HepG2 (cell line): ENCODE measurements around the gene WSCD2. TPM values are rescaled to one million over a fixed set of nuclear protein-coding genes. Genes with fewer than 3 reads are reported as not detected.
A peak's percentile ranks its signal among the peaks of the same experiment; 100 is the strongest.

Experiments used
- ATAC-seq: fragments of 200-7000 bp; cut with Tn5 transposase; 3 replicates; pipeline ENCODE4 v1.9.1; 2020; ENCODE audit warnings: mild to moderate bottlenecking, moderate library complexity
- BruUV-seq: library from RNA; stranded (reverse); fragments of 400-500 nt; replicated peaks from 2 replicates; lab custom pipeline; 2021; lab: Mats Ljungman, UMichigan
- CTCF ChIA-PET: fragments of 300-600 bp; formaldehyde crosslinking; extraction: SDS; loops from one replicate; lab custom pipeline; 2021; ENCODE audit warnings: low total read pairs, inconsistent platforms, low intra/inter-chr PET ratio; lab: Yijun Ruan, JAX
- POLR2A ChIA-PET: fragments of 350-600 bp; sonication (Branson Sonifier 250); formaldehyde crosslinking; loops from one replicate; lab custom pipeline; 2020; ENCODE audit warnings: antibody characterized with exemption, inconsistent platforms; lab: Yijun Ruan, JAX
- DNase-seq: peaks from one replicate; pipeline ENCODE4 v3.0.0-alpha.2; 2015; ENCODE audit warnings: low spot score
- FAIRE-seq: peaks from 3 replicates; lab custom pipeline; 2011; peaks lifted over from hg19 to GRCh38; lab: Jason Lieb, UNC
- H2AFZ ChIP-seq: one replicate; pipeline ENCODE4 v1.6.1; 2011; ENCODE audit warnings: low read length, inconsistent platforms
- H3K27ac ChIP-seq: fragments of 300-600 bp; 3 replicates; pipeline ENCODE4 v1.8.0; 2011; ENCODE audit warnings: mixed run types, mild to moderate bottlenecking, mixed read lengths, low read length, inconsistent platforms; ENCODE audit not compliant: insufficient read depth; ENCODE audit errors: extremely low read length
- H3K27me3 ChIP-seq, 2 experiments: fragments of 200-600 bp in 1 of 2; 2 replicates in 1 of 2; 3 replicates in 1 of 2; pipeline versions ENCODE4 v1.6.0 to v1.8.0; 2011; ENCODE audit warnings: low read length in 2 of 2, mild to moderate bottlenecking in 2 of 2, moderate library complexity in 2 of 2, inconsistent platforms in 1 of 2; ENCODE audit not compliant: insufficient read depth in 2 of 2, control insufficient read depth in 1 of 2
- H3K36me3 ChIP-seq, 2 experiments: fragments of 200-600 bp in 1 of 2; replicated peaks in 1 of 2; 2 replicates in 1 of 2; 3 replicates in 1 of 2; pipeline versions ENCODE4 v1.5.1 to v1.8.0; 2011; ENCODE audit warnings: low read length in 2 of 2, inconsistent platforms in 1 of 2; ENCODE audit not compliant: insufficient read depth in 2 of 2, control insufficient read depth in 1 of 2
- H3K4me1 ChIP-seq: 2 replicates; pipeline ENCODE4 v1.5.1; 2012; ENCODE audit warnings: low read length, inconsistent platforms; ENCODE audit not compliant: insufficient read depth
- H3K4me2 ChIP-seq: 2 replicates; pipeline ENCODE4 v1.6.0; 2011; ENCODE audit warnings: low read depth, low read length, inconsistent platforms
- H3K4me3 ChIP-seq, 3 experiments: fragments of 200-600 bp in 1 of 3; sonication (generic), shearing (Covaris generic) in 1 of 3; replicated peaks in 1 of 3; 2 replicates each; pipeline ENCODE4 v1.5.1; 2011 to 2016; ENCODE audit warnings: low read length in 3 of 3, inconsistent platforms in 2 of 3, low read depth in 2 of 3, mild to moderate bottlenecking in 2 of 3, control low read depth in 1 of 3, mixed read lengths in 1 of 3; ENCODE audit not compliant: insufficient read depth in 1 of 3
- H3K79me2 ChIP-seq: one replicate; pipeline ENCODE4 v1.6.1; 2011; ENCODE audit warnings: low read length, inconsistent platforms; ENCODE audit not compliant: insufficient read depth
- H3K9ac ChIP-seq: 2 replicates; pipeline ENCODE4 v1.6.0; 2011; ENCODE audit warnings: mild to moderate bottlenecking, low read depth, low read length, inconsistent platforms; ENCODE audit not compliant: insufficient read depth
- H3K9me3 ChIP-seq: 2 replicates; pipeline ENCODE4 v1.5.1; 2012; ENCODE audit warnings: mild to moderate bottlenecking, low read length
- H4K20me1 ChIP-seq: 2 replicates; pipeline ENCODE4 v1.6.0; 2011; ENCODE audit warnings: inconsistent platforms, mild to moderate bottlenecking, low read length, moderate library complexity; ENCODE audit not compliant: insufficient read depth
- ELF1 ChIP-seq: sonication (generic); formaldehyde crosslinking; IDR thresholded peaks from 2 replicates; pipeline ENCODE4 v1.4.0; 2020; ENCODE audit warnings: missing genetic modification reagents
- FOXJ3 ChIP-seq: sonication (generic); formaldehyde crosslinking; IDR thresholded peaks from 2 replicates; pipeline ENCODE4 v1.4.0; 2020; ENCODE audit warnings: missing genetic modification reagents, mild to moderate bottlenecking, borderline replicate concordance
- HDAC1 ChIP-seq: sonication (generic); formaldehyde crosslinking; IDR thresholded peaks from 2 replicates; pipeline ENCODE4 v1.5.1; 2020; ENCODE audit warnings: mild to moderate bottlenecking, missing genetic modification reagents
- HIVEP1 ChIP-seq: sonication (generic); formaldehyde crosslinking; IDR thresholded peaks from 2 replicates; pipeline ENCODE4 v1.4.0; 2020; ENCODE audit warnings: mild to moderate bottlenecking, missing genetic modification reagents
- HOXD1 ChIP-seq: sonication (generic); formaldehyde crosslinking; IDR thresholded peaks from 2 replicates; pipeline ENCODE4 v1.5.0; 2020; ENCODE audit warnings: missing genetic modification reagents
- JUN ChIP-seq: sonication (generic); formaldehyde crosslinking; IDR thresholded peaks from 2 replicates; pipeline ENCODE4 v1.4.0; 2020; ENCODE audit warnings: mild to moderate bottlenecking, missing genetic modification reagents
- MTA1 ChIP-seq: sonication (generic); formaldehyde crosslinking; IDR thresholded peaks from 2 replicates; pipeline ENCODE4 v1.4.0; 2020; ENCODE audit warnings: missing genetic modification reagents, mild to moderate bottlenecking, borderline replicate concordance
- MYC ChIP-seq: sonication (generic); formaldehyde crosslinking; IDR thresholded peaks from 2 replicates; pipeline ENCODE4 v1.9.0; 2021; ENCODE audit warnings: missing genetic modification reagents, borderline replicate concordance
- REPIN1 ChIP-seq: sonication (generic); formaldehyde crosslinking; IDR thresholded peaks from 2 replicates; pipeline ENCODE4 v1.8.0; 2022; ENCODE audit warnings: missing genetic modification reagents, low read depth, mild to moderate bottlenecking, borderline replicate concordance
- SALL1 ChIP-seq: sonication (generic); formaldehyde crosslinking; IDR thresholded peaks from 2 replicates; pipeline ENCODE4 v1.8.0; 2022; ENCODE audit warnings: mild to moderate bottlenecking, missing genetic modification reagents
- TFAP4 ChIP-seq: sonication (generic); IDR thresholded peaks from 2 replicates; pipeline ENCODE4 v1.6.1; 2016; ENCODE audit warnings: low read depth, borderline replicate concordance
- ZNF629 ChIP-seq: sonication (generic); formaldehyde crosslinking; conservative IDR thresholded peaks from 2 replicates; pipeline ENCODE4 v1.5.0; 2020; ENCODE audit warnings: missing genetic modification reagents
- ZNF749 ChIP-seq: sonication (generic); formaldehyde crosslinking; IDR thresholded peaks from 2 replicates; pipeline ENCODE4 v1.8.0; 2022; ENCODE audit warnings: mild to moderate bottlenecking, missing genetic modification reagents, moderate library complexity, borderline replicate concordance
- ZNF781 ChIP-seq: sonication (generic); formaldehyde crosslinking; IDR thresholded peaks from 2 replicates; pipeline ENCODE4 v1.5.1; 2020; ENCODE audit warnings: borderline replicate concordance, mild to moderate bottlenecking, missing genetic modification reagents; ENCODE audit errors: not compliant biosample characterization
- ZSCAN31 ChIP-seq: sonication (generic); formaldehyde crosslinking; IDR thresholded peaks from 2 replicates; pipeline ENCODE4 v1.5.0; 2020; ENCODE audit warnings: low read depth, mild to moderate bottlenecking, missing genetic modification reagents
- WGBS: methylation state at CpG from one replicate; pipeline ENCODE4 v1.1.6; 2017; ENCODE audit warnings: low lambda C conversion rate; 5-methylcytosine and 5-hydroxymethylcytosine counted together
- in situ Hi-C: cut with HindIII; loops from 2 replicates; pipeline ENCODE4 v1.10.0; 2017; ENCODE audit warnings: low pct_unique_long_range_greater_than_20kb; ENCODE audit not compliant: extremely low pct_ligation_motif_present
- intact Hi-C: fragments of 100-400 bp; cut with micrococcal nuclease; formaldehyde crosslinking; loops from one replicate; pipeline ENCODE4 v1.10.0; 2022; ENCODE audit not compliant: unreplicated experiment
- polyA plus RNA-seq, 8 experiments: library from polyadenylated mRNA; depleted of rRNA in 3 of 8; stranded (reverse) in 7 of 8; unstranded in 1 of 8; fragments of >200 nt; fragmentation: Illumina TruSeq in 4 of 8; extraction: Trizol in 4 of 8; gene quantifications; 2 replicates each; pipeline versions ENCODE4 v1.2.1 to v1.2.3, GENCODE V29; 2011 to 2016; ENCODE audit warnings: low read depth in 4 of 8, missing spikeins in 1 of 8, mixed read lengths in 1 of 8; ENCODE audit not compliant: insufficient read depth in 1 of 8
- total RNA-seq, 5 experiments: library from RNA; depleted of rRNA; stranded (reverse); fragments of >200 nt; fragmentation: Illumina TruSeq; extraction: Trizol; gene quantifications; 2 replicates each; pipeline ENCODE4 v1.2.3, GENCODE V29; 2016; ENCODE audit warnings: low read depth in 1 of 5
- TF ChIP-seq, protein P1 (sequence below): sonication (generic); formaldehyde crosslinking; IDR thresholded peaks from 2 replicates; pipeline ENCODE4 v1.8.0; 2023; ENCODE audit warnings: mild to moderate bottlenecking, missing genetic modification reagents
- TF ChIP-seq, protein P2 (sequence below): sonication (generic); formaldehyde crosslinking; IDR thresholded peaks from 2 replicates; pipeline ENCODE4 v1.8.0; 2022; ENCODE audit warnings: missing genetic modification reagents, mild to moderate bottlenecking, inconsistent platforms, borderline replicate concordance

WSCD2 gene
- total and polyA plus RNA-seq, 2 of the 13 experiments (the other 11 are each of a cell fraction or from before 2014, with no cell fraction given) = not detected

DNA sequence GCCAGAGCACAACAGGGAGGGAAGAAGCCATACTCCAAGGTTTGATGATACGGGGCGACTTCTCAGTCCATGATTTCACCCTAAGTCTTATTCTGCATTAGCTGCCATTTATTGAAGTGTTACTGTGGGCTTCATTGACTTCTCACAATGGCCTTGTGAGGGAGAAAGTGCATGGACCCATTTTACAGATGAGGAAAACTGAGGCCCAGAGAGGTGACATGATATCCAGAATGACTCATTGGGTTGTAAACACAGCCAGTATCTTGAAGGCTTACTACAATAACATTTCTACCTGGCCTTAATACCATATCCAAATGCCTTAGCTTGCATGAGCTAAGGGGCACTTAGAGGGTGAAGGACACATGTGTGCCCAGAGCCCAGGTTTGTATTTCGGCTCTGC is 109.4 kb downstream of the WSCD2 start:
- H4K20me1 ChIP-seq = no peaks in the 10 kb centered on the region
- ChIA-PET CTCF (no interaction called here), POLR2A (no interaction called here)
- DNase-seq = no peak
- H3K4me3 ChIP-seq = no peak overlapping the region
- no peak overlapping the region for H3K9ac ChIP-seq
- WGBS = 0% methylated on average over 1 of the region's 3 CpGs
- H3K4me2 ChIP-seq = no peak overlapping the region
- H3K79me2 ChIP-seq = no peaks in the 10 kb centered on the region
- TF ChIP-seq ZNF629 (CRISPR knock-in tag) (peak; percentile 74), JUN (CRISPR knock-in tag) (no peak), ZNF749 (no peak), ELF1 (no peak), MYC (no peak), TFAP4 (no peak), FOXJ3 (no peak)
- TF ChIP-seq, protein P1, sequence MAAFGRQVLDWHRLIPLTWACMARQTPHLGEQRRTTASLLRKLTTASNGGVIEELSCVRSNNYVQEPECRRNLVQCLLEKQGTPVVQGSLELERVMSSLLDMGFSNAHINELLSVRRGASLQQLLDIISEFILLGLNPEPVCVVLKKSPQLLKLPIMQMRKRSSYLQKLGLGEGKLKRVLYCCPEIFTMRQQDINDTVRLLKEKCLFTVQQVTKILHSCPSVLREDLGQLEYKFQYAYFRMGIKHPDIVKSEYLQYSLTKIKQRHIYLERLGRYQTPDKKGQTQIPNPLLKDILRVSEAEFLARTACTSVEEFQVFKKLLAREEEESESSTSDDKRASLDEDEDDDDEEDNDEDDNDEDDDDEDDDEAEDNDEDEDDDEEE (CRISPR knock-in tag) = no peak
- no TSS peak for BruUV-seq
- H2AFZ ChIP-seq = no peak overlapping the region
- intact Hi-C loops = no loop called here
- FAIRE-seq = no peak
- in situ Hi-C loops = no loop called here
- H3K4me1 ChIP-seq = no peaks in the 10 kb centered on the region
- no peaks in the 10 kb centered on the region for H3K9me3 ChIP-seq
- no peak overlapping the region for H3K27ac ChIP-seq
- H3K27me3 ChIP-seq = peaks cover 0 to 9% of the 10 kb centered on the region in 2 experiments; a peak in 1 of 5 replicates
- no peak for ATAC-seq
- no peaks in the 10 kb centered on the region for H3K36me3 ChIP-seq

- ChIA-PET POLR2A (no interaction called here), CTCF (no interaction called here)
- H3K9me3 ChIP-seq = no peaks in the 10 kb centered on the region
- no peaks in the 10 kb centered on the region for H3K4me1 ChIP-seq
- FAIRE-seq = no peak
- intact Hi-C loops = no loop called here
- BruUV-seq = no TSS peak
- no peak overlapping the region for H3K9ac ChIP-seq
- DNase-seq = no peak
- H2AFZ ChIP-seq = no peak overlapping the region
- WGBS = 0% methylated on average over 1 of the region's 2 CpGs
- no peak overlapping the region for H3K4me3 ChIP-seq
- no peak for ATAC-seq
- no peaks in the 10 kb centered on the region for H3K79me2 ChIP-seq
- H3K4me2 ChIP-seq = no peak overlapping the region
- H3K36me3 ChIP-seq = no peaks in the 10 kb centered on the region
- H4K20me1 ChIP-seq = no peaks in the 10 kb centered on the region
- no peak overlapping the region for H3K27ac ChIP-seq
- in situ Hi-C loops = no loop called here
- peaks cover 0 to 9% of the 10 kb centered on the region in 2 experiments; a peak in 1 of 5 replicates for H3K27me3 ChIP-seq
- TF ChIP-seq ZSCAN31 = no peak
- no peak for TF ChIP-seq HOXD1 (CRISPR knock-in tag)
- no peak for TF ChIP-seq MTA1 (CRISPR knock-in tag)
- no peak for TF ChIP-seq SALL1 (CRISPR knock-in tag)
- TF ChIP-seq REPIN1 (CRISPR knock-in tag) = no peak
- no peak for TF ChIP-seq HDAC1 (CRISPR knock-in tag)
- TF ChIP-seq ZNF781 (CRISPR knock-in tag) = no peak
- TF ChIP-seq, protein P2, sequence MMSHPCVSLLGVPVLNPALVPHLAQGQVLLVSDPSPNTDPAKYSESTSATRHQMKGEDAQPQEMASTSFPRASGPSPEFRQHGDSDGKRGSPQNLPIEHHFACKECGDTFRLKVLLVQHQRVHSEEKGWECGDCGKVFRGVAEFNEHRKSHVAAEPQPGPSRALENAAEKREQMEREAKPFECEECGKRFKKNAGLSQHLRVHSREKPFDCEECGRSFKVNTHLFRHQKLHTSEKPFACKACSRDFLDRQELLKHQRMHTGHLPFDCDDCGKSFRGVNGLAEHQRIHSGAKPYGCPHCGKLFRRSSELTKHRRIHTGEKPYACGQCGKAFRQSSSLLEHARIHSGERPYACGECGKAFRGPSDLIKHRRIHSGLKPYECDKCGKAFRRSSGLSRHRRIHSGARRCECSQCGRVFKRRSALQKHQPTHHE = no peak
- TF ChIP-seq HIVEP1 (CRISPR knock-in tag) = no peak
Measured at GRCh38 chr12:108239378-108239777, 110.3 kb downstream of the WSCD2 start.
